ENCODE results near the gene PCBP3.

DNA sequence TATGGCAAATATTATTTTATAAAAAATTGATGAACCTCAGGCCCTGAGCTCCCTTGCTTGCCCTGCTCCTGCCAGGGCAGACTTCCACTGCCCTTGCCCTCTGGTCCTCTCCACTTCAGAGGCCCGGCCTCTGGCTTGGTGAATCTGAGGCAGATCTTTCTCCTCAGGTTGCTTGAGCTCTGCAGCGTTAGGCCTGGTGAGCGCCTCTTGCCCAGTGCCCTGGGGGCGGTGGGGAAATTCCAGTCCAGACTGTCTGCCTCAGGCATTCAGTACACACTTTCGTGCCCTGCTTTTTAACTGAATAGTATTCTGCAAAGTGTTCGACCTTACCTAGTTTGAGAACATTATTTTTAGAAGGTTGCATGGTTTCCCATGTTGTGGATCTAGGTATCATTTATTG is 98.2 kb downstream of the PCBP3 start:
- TF ChIP-seq, protein P1, sequence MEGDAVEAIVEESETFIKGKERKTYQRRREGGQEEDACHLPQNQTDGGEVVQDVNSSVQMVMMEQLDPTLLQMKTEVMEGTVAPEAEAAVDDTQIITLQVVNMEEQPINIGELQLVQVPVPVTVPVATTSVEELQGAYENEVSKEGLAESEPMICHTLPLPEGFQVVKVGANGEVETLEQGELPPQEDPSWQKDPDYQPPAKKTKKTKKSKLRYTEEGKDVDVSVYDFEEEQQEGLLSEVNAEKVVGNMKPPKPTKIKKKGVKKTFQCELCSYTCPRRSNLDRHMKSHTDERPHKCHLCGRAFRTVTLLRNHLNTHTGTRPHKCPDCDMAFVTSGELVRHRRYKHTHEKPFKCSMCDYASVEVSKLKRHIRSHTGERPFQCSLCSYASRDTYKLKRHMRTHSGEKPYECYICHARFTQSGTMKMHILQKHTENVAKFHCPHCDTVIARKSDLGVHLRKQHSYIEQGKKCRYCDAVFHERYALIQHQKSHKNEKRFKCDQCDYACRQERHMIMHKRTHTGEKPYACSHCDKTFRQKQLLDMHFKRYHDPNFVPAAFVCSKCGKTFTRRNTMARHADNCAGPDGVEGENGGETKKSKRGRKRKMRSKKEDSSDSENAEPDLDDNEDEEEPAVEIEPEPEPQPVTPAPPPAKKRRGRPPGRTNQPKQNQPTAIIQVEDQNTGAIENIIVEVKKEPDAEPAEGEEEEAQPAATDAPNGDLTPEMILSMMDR (IDR thresholded peaks at IDR 0.05), result no peak
- no peak for TF ChIP-seq POLR2A (IDR thresholded peaks at IDR 0.05)

Data from right lobe of liver (tissue), 4 donors.